Thymus (tissue), 11 donors: ENCODE measurements around the gene TAF6. TPM values are rescaled to one million over a fixed set of nuclear protein-coding genes. Genes with fewer than 3 reads are reported as not detected.

ENCODE experiments used
- DNase-seq, 9 donors: peaks; one replicate each; pipeline ENCODE4 v3.0.0-alpha.2; 2013; ENCODE audit warnings: low spot score in 9 of 9, low read depth in 6 of 9, missing footprints in 1 of 9
- H3K27ac ChIP-seq, 2 donors: one replicate each; pipeline ENCODE4 v1.5.1; 2013; ENCODE audit warnings: control low read depth in 1 of 2, low read depth in 1 of 2, low read length in 1 of 2, mild to moderate bottlenecking in 1 of 2, moderate library complexity in 1 of 2
- H3K27me3 ChIP-seq, 2 donors: one replicate each; pipeline ENCODE4 v1.5.1; 2013; ENCODE audit warnings: low read length in 1 of 2; ENCODE audit not compliant: control insufficient read depth in 2 of 2, insufficient read depth in 1 of 2
- H3K36me3 ChIP-seq, 2 donors: one replicate each; pipeline ENCODE4 v1.5.1; 2013; ENCODE audit warnings: low read length in 1 of 2, mild to moderate bottlenecking in 1 of 2, moderate library complexity in 1 of 2; ENCODE audit not compliant: control insufficient read depth in 2 of 2, insufficient read depth in 2 of 2
- H3K4me1 ChIP-seq, 2 donors: one replicate each; pipeline ENCODE4 v1.5.1; 2013; ENCODE audit warnings: low read length in 2 of 2; ENCODE audit not compliant: control insufficient read depth in 2 of 2, insufficient read depth in 2 of 2
- H3K4me3 ChIP-seq, 2 donors: one replicate each; pipeline ENCODE4 v1.5.1; 2013; ENCODE audit warnings: low read length in 2 of 2, control low read depth in 1 of 2, mild to moderate bottlenecking in 1 of 2
- H3K9me3 ChIP-seq, 2 donors: one replicate each; pipeline ENCODE4 v1.5.1; 2013; ENCODE audit warnings: low read length in 1 of 2, mild to moderate bottlenecking in 1 of 2; ENCODE audit not compliant: control insufficient read depth in 2 of 2, insufficient read depth in 1 of 2
- WGBS: extraction: QIAGEN DNeasy Blood & Tissue Kit; methylation state at CpG from one replicate; pipeline ENCODE4 v1.1.7; 2013; 5-methylcytosine and 5-hydroxymethylcytosine counted together
- polyA plus RNA-seq: library from polyadenylated mRNA; stranded (reverse); fragments of 200-250 nt; gene quantifications from one replicate; pipeline ENCODE4 v1.2.3, GENCODE V29; 2013
- total RNA-seq: library from RNA; stranded (reverse); fragments of 120-200 nt; gene quantifications from one replicate; pipeline ENCODE4 v1.2.4, GENCODE V29; 2013
- donor health status: healthy.

Gene TAF6
- total and polyA plus RNA-seq, 2 donors, result 10.2 to 25.7 TPM

DNA sequence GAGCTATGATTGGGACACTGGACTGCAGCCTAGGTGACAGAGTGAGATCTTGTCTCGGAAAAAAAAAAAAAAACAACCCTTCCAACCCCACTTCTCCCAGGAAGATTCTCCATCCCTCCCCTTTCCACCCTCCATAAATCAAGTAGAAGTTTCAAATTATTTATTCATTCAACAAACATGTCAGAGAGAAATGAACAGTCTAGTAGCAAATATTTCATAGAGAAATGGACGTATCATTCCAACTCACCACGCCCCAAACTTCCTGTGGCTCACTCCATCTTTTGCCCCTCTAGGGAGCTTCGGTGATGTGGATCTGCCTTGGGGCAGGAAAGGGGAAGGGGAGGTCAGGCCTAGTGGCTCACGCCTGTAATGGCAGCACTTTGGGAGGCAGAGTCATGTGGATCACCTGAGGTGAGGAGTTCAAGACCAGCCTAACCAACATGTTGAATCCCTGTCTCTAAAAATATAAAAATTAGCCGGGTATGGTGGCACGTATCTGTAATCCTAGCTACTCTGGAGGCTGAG lies 40.0 kb upstream of the TAF6 start:
- H3K4me3 ChIP-seq, result peak overlapping the region; percentile 64 to 100
- DNase-seq, result no peak
- H3K36me3 ChIP-seq, result peaks cover 45 to 53% of the 10 kb centered on the region in 2 donors
- peaks cover 21 to 50% of the 10 kb centered on the region in 2 donors for H3K4me1 ChIP-seq
- no peaks in the 10 kb centered on the region for H3K9me3 ChIP-seq
- no peaks in the 10 kb centered on the region for H3K27me3 ChIP-seq
- peak overlapping the region; percentile 32 to 66 for H3K27ac ChIP-seq
- WGBS, result 81% methylated on average over 7 of the region's 7 CpGs

DNA sequence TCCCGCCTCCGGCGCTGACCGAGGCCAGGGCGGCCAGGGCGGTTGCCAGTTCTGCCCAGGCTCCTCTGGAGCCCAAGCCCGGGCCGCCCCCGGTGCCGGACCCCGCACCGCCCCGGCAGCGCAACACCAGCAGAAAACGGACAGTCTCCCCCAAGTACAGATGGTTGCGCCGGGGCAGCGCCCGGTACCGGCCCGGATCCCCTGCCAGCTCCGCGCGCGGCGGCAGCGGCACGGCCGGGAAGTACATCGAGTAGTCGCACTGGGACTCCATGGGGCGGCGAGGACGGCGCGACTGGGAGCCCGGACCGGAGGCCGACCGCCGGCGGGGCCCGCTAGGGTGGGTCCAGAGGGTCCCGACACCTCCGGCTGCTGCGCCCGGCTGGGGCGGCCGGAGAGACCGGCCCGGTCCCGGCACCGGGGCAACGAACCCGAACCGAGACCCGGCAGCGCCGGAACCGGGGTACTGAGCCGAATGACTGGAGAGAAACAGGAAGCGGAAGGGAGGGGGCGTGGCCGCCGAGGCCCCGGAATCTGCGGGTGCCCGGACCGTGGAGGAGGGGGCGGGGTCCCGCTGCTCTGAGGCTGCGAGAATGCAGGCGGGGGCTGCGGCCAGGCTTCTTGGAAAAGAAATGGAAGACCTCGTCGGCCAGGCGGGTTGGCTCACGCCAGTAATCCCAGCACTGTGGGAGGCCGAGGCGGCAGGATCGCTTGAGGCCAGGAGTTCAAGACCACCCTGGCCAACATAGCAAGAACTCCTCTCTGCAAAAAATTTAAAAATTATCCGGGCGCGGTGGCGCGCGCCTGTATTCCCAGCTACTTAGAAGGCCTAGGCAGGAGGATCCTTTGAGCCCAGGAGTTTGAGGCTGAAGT lies 39.3 kb upstream of the TAF6 start, which contains the start of gene TRAPPC14:
TRAPPC14 (minus strand) TSS at position 495 of the 870 bp plus-strand sequence; CDS start at position 271, 224 bp downstream.
- WGBS, result under 1% methylated on average over 87 of the region's 87 CpGs
- Histone ChIP-seq H3K4me1 (peaks cover 14 to 43% of the 10 kb centered on the region in 2 donors), H3K27me3 (no peaks in the 10 kb centered on the region), H3K36me3 (peaks cover 52 to 53% of the 10 kb centered on the region in 2 donors), H3K27ac (peak within 1 kb of the TSS; percentile 63 to 88), H3K9me3 (no peaks in the 10 kb centered on the region), H3K4me3 (peak within 1 kb of the TSS; percentile 64 to 100)
- DNase-seq, result peak in 6 of 9 donors; percentile 69 to 92 (median 80)

DNA sequence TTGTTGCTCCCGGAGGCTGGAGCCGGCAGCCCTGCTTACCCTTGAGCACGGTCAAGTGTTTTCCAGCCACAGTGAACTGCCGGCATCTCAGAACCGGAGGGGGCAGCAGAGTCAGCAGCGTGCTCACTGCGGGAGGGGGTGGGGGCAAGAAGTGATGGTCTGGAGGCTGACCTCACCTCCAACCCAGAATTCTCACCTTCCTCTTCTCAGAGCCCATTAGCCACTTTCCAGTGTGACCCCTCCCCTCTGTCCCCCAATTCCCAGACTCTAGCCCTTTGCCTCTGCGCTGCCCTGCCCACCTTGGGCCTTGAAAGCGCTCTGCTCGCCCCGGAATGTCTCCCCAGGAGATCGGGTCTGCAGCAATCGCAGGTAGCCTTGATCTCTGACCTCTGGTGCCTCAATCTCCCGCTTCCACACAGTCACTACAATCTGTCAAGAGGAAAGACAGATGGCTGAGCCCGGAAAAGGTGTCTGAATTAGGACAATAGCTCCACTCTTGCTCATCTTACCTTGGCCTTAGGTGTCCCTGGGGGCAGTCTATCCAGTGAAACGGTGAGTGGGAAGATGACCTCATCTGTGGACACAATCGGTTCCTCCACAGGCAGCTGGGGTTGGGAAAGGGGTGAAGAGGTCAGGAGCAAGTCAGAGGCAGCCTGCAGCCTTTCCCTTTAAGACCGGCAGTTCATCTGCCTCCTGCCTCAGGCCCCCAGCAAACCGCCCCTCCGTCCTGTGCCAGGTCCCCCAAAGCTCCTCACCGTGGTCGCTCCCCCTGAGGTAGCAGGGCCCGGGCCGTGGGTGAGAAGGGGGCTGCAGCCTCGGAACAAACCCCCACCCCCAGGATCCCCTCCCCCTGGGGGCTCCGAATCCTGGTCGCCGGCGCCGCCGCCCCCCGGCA lies 38.4 kb upstream of the TAF6 start:
- peaks cover 6 to 35% of the 10 kb centered on the region in 2 donors for H3K4me1 ChIP-seq

DNA sequence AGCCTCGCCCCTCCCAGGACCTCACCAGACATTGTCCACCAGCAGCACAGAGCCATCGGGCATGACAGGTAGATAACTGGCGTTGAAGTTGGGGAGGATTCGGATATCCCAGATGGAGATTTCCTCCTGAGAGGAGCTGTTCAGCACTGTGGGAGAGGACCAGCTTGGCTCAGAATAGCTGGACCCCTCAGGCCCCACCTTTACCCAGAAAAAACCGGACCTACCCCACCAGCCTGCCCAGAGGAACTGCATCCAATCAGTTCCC lies 37.8 kb upstream of the TAF6 start:
- no peaks in the 10 kb centered on the region for H3K27me3 ChIP-seq
- H3K4me3 ChIP-seq, result peak overlapping the region in 1 of 2 donors; percentile 64
- peaks cover 57 to 64% of the 10 kb centered on the region in 2 donors for H3K36me3 ChIP-seq
- DNase-seq, result no peak
- H3K4me1 ChIP-seq, result peaks cover 6 to 31% of the 10 kb centered on the region in 2 donors
- no peaks in the 10 kb centered on the region for H3K9me3 ChIP-seq
- 93% methylated on average over 5 of the region's 5 CpGs for WGBS
- H3K27ac ChIP-seq, result peak overlapping the region; percentile 46 to 55

More for the DNA sequence above, 38.4 kb upstream of the TAF6 start:
- WGBS, result 43% methylated on average over 32 of the region's 32 CpGs
- no peaks in the 10 kb centered on the region for H3K9me3 ChIP-seq
- no peak for DNase-seq
- peak overlapping the region; percentile 64 to 100 for H3K4me3 ChIP-seq
- H3K36me3 ChIP-seq, result peaks cover 57 to 61% of the 10 kb centered on the region in 2 donors
- no peaks in the 10 kb centered on the region for H3K27me3 ChIP-seq
- peak overlapping the region; percentile 63 to 88 for H3K27ac ChIP-seq

DNA sequence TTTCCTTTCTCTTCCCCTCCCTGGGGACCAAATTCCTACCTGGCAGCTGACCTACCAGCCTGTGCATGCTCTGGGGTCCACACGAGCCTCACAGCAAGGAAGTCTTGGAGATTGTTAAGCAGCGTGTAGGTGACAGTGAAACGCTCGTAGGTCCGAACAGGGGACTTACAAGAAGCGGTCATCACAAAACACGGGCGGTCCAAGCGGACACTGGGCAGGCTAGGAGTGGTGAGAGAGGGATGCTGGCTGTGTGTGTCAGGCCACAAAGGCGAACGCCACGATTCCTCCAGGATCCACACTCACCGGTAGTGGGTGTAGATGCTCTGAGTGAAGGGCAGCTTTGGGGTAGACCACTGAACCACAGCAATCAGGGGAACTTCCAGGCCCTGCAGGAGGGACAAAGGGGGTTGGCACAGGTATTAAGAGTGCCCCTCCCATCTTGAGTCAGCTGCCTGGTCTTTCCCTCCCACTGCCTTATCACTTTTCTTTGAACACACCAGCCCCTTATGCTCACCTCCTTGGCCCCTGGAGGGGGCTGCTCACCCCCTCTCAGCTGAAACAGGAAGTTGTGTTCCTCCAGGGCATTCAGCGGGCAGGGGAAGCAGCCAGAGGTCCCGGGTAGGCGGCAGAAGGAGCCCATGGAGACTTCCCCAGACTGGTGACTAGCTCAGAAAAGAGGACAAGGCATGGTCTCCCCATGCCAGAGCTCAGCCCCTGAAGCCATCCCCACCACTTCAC lies 37.3 kb upstream of the TAF6 start:
- peaks cover 6 to 33% of the 10 kb centered on the region in 2 donors for H3K4me1 ChIP-seq
- H3K36me3 ChIP-seq, result peaks cover 57 to 69% of the 10 kb centered on the region in 2 donors
- no peaks in the 10 kb centered on the region for H3K27me3 ChIP-seq
- 87% methylated on average over 16 of the region's 16 CpGs for WGBS
- peak overlapping the region; percentile 46 to 55 for H3K27ac ChIP-seq
- peak overlapping the region in 1 of 2 donors; percentile 64 for H3K4me3 ChIP-seq
- peak in 1 of 9 donors; percentile 71 for DNase-seq
- H3K9me3 ChIP-seq, result no peaks in the 10 kb centered on the region

DNA sequence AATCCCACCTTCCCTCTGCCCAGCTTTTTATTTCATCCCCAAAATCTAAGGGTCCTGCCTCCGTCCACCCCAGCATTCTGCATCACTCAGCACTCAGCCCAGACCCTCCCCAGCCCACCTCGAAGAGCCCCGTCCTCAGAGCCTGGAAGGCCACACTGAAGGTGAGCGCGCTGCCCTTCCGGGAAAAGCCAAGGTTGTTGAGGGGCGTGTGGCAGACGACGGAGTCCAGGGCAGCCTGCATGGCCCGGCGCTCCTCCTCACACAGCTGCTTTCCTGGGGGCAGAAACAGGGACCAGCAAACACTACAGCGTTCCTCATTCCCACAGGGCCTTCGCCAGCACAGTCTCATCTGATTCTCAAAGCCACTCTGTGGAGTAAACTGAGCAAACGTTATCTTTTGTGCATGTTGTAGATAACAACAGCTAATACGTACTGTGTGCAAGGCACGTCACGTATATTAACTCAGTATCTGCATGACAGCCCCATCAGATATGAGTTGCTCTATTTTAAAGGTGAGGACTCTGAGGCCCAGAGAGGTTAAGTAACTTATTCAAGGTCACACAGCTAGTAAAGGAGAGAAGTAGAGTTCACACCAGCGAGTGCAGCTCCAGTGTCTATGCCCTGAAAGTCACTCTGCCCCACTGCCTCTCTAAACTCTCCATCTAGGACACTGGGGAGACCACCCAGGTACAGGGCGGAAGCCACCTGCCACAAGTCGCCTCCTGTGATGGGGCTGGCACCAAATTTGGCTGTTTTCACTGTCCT lies 36.6 kb upstream of the TAF6 start:
- H3K27ac ChIP-seq, result peak overlapping the region in 1 of 2 donors; percentile 55
- peaks cover 6 to 33% of the 10 kb centered on the region in 2 donors for H3K4me1 ChIP-seq
- 97% methylated on average over 20 of the region's 20 CpGs for WGBS

DNA sequence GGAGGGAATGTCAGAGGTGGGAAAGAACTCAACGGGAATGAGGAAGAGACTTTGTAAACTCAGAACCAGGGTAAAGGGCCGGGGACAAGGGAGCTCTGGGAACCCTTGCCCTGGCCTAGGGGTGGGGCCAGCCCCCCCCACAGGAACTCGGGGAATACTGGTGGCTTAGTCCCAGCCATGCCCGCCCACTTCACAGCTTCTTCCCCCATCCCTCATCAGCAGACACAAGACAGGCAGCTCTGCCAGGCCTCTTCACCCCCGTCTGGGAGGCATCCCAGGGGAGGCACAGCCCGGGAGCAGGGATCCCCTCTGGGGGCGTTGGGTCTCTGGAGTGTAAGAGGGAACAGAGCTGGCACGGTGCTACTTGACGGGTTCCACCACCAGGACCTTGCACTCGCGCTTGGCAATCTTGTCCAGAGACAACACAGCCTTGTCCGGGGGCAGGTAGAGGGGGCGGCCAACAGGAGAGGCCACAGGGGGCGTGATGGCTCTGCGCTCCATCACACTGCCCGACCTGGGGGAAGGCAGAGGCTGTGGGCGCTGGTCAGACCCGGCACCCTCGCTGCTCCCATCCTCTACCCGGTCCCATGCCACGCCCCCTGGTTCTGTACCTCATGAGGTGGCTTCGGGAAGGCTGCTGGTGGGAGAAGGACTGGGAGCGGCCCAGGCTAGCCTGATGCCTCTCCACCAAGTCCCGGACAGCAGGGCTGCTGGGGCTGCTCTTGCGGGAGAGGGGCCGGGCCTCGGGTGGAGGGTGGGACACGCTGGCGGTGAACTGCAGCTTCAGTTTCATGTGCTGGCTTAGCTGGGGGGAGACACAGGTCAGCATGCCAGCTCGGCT lies 35.7 kb upstream of the TAF6 start:
- peaks cover 8 to 38% of the 10 kb centered on the region in 2 donors for H3K4me1 ChIP-seq
- no peaks in the 10 kb centered on the region for H3K27me3 ChIP-seq
- peaks cover 49 to 60% of the 10 kb centered on the region in 2 donors for H3K36me3 ChIP-seq
- H3K4me3 ChIP-seq, result no peak overlapping the region
- H3K27ac ChIP-seq, result no peak overlapping the region
- WGBS, result 96% methylated on average over 30 of the region's 30 CpGs
- no peak for DNase-seq
- H3K9me3 ChIP-seq, result no peaks in the 10 kb centered on the region

More for the DNA sequence above, 36.6 kb upstream of the TAF6 start:
- no peaks in the 10 kb centered on the region for H3K27me3 ChIP-seq
- no peaks in the 10 kb centered on the region for H3K9me3 ChIP-seq
- H3K4me3 ChIP-seq, result no peak overlapping the region
- DNase-seq, result no peak
- peaks cover 57 to 67% of the 10 kb centered on the region in 2 donors for H3K36me3 ChIP-seq
